ENCODE data around the gene PGAP3.

GRCh38 chr17:39631403-39631802 lies 56.5 kb downstream of the PGAP3 start:
- no peak for TF ChIP-seq CTCF (IDR thresholded peaks at IDR 0.05)
- no peak for TF ChIP-seq ZFX (IDR thresholded peaks at IDR 0.05; ENCODE audit: borderline replicate concordance)

Data from 22Rv1 (cell line).